Mesendoderm (in vitro differentiated cells): Measurements from ENCODE around the gene MRTFA.

Source experiments
- DNase-seq: peaks from one replicate; pipeline ENCODE4 v3.0.0; 2013
- H2AK5ac ChIP-seq: 2 replicates; pipeline ENCODE4 v1.6.1; 2013; ENCODE audit warnings: low read length, inconsistent platforms
- H2BK120ac ChIP-seq: 2 replicates; pipeline ENCODE4 v1.6.1; 2013; ENCODE audit warnings: low read depth, mild to moderate bottlenecking, low read length, moderate library complexity, mixed read lengths
- H2BK15ac ChIP-seq: replicated peaks from 2 replicates; pipeline ENCODE4 v1.6.1; 2013; ENCODE audit warnings: low read depth, mild to moderate bottlenecking, moderate library complexity
- H2BK5ac ChIP-seq: 2 replicates; pipeline ENCODE4 v1.6.1; 2013; ENCODE audit warnings: low read length, inconsistent platforms
- H3K18ac ChIP-seq: 2 replicates; pipeline ENCODE4 v1.6.1; 2013; ENCODE audit warnings: mild to moderate bottlenecking, low read length, mixed read lengths
- H3K23ac ChIP-seq: one replicate; pipeline ENCODE4 v1.6.1; 2013; ENCODE audit warnings: low read length
- H3K27ac ChIP-seq: 2 replicates; pipeline ENCODE4 v1.5.1; 2013; ENCODE audit warnings: low read depth, mild to moderate bottlenecking, inconsistent platforms, low read length, moderate library complexity
- H3K27me3 ChIP-seq: 2 replicates; pipeline ENCODE4 v1.6.1; 2013; ENCODE audit warnings: low read length, control low read depth, mild to moderate bottlenecking, inconsistent platforms; ENCODE audit not compliant: insufficient read depth, poor library complexity
- H3K36me3 ChIP-seq: 2 replicates; pipeline ENCODE4 v1.6.1; 2013; ENCODE audit warnings: low read length, inconsistent platforms; ENCODE audit not compliant: control insufficient read depth, insufficient read depth
- H3K4ac ChIP-seq: one replicate; pipeline ENCODE4 v1.6.1; 2013; ENCODE audit warnings: low read depth, mild to moderate bottlenecking, low read length, moderate library complexity
- H3K4me1 ChIP-seq: 2 replicates; pipeline ENCODE4 v1.6.1; 2013; ENCODE audit warnings: low read depth, low read length, inconsistent platforms; ENCODE audit not compliant: control insufficient read depth
- H3K4me2 ChIP-seq: 2 replicates; pipeline ENCODE4 v1.6.1; 2013; ENCODE audit warnings: low read length
- H3K4me3 ChIP-seq: 2 replicates; pipeline ENCODE4 v1.5.1; 2013; ENCODE audit warnings: mild to moderate bottlenecking, low read length
- H3K56ac ChIP-seq: one replicate; pipeline ENCODE4 v1.6.1; 2013; ENCODE audit warnings: low read length
- H3K79me1 ChIP-seq: 2 replicates; pipeline ENCODE4 v1.6.1; 2013; ENCODE audit warnings: low read length, inconsistent platforms
- H3K79me2 ChIP-seq: 2 replicates; pipeline ENCODE4 v1.6.1; 2013; ENCODE audit warnings: mild to moderate bottlenecking, low read length; ENCODE audit not compliant: control insufficient read depth, insufficient read depth
- H3K9ac ChIP-seq: 2 replicates; pipeline ENCODE4 v1.6.1; 2013; ENCODE audit warnings: low read length, inconsistent platforms
- H4K5ac ChIP-seq: one replicate; pipeline ENCODE4 v1.6.1; 2013; ENCODE audit warnings: low read length
- H4K8ac ChIP-seq: one replicate; pipeline ENCODE4 v1.6.1; 2013; ENCODE audit warnings: low read depth, mild to moderate bottlenecking, control low read depth, low read length, moderate library complexity
- WGBS: extraction: QIAGEN DNeasy Blood & Tissue Kit; methylation state at CpG from one replicate; pipeline ENCODE4 v1.1.7; 2013; ENCODE audit warnings: low lambda C conversion rate, missing lambda C conversion rate; ENCODE audit not compliant: insufficient coverage; ENCODE audit errors: extremely low coverage; 5-methylcytosine and 5-hydroxymethylcytosine counted together

The MRTFA gene

GRCh38 chr22:40432157-40432556, 204.4 kb downstream of the MRTFA start:
- Histone ChIP-seq H3K18ac (no peak overlapping the region), H3K27ac (no peak overlapping the region), H4K8ac (no peak overlapping the region), H3K4me1 (peaks cover 1% of the 10 kb centered on the region), H2AK5ac (no peak overlapping the region), H3K36me3 (peaks cover 3% of the 10 kb centered on the region), H3K4me3 (no peak overlapping the region), H3K9ac (no peak overlapping the region), H3K56ac (no peak overlapping the region), H3K4ac (no peak overlapping the region), H2BK15ac (no peak overlapping the region), H3K27me3 (no peaks in the 10 kb centered on the region), H2BK5ac (no peak overlapping the region), H2BK120ac (no peak overlapping the region), H3K4me2 (no peak overlapping the region), H4K5ac (no peak overlapping the region), H3K79me2 (no peaks in the 10 kb centered on the region), H3K23ac (no peak overlapping the region), H3K79me1 (peaks cover 2% of the 10 kb centered on the region)
- no CpG with 5 or more reads among the region's 5 CpGs for WGBS
- DNase-seq = no peak

- Histone ChIP-seq H3K27me3 (no peaks in the 10 kb centered on the region), H2BK15ac (no peak overlapping the region), H3K36me3 (peaks cover 3% of the 10 kb centered on the region), H2BK5ac (no peak overlapping the region), H3K18ac (no peak overlapping the region), H3K4ac (no peak overlapping the region), H3K56ac (no peak overlapping the region), H3K4me3 (no peak overlapping the region), H3K9ac (no peak overlapping the region), H3K79me2 (no peaks in the 10 kb centered on the region), H4K8ac (no peak overlapping the region), H2AK5ac (no peak overlapping the region), H2BK120ac (no peak overlapping the region), H3K4me1 (no peaks in the 10 kb centered on the region), H3K4me2 (no peak overlapping the region), H4K5ac (no peak overlapping the region), H3K79me1 (peaks cover under 1% of the 10 kb centered on the region), H3K27ac (no peak overlapping the region), H3K23ac (no peak overlapping the region)
- WGBS = no CpG with 5 or more reads among the region's 4 CpGs
- DNase-seq = no peak
These were observed 205.5 kb downstream of the MRTFA start for GRCh38 chr22:40430991-40431390.

DNA sequence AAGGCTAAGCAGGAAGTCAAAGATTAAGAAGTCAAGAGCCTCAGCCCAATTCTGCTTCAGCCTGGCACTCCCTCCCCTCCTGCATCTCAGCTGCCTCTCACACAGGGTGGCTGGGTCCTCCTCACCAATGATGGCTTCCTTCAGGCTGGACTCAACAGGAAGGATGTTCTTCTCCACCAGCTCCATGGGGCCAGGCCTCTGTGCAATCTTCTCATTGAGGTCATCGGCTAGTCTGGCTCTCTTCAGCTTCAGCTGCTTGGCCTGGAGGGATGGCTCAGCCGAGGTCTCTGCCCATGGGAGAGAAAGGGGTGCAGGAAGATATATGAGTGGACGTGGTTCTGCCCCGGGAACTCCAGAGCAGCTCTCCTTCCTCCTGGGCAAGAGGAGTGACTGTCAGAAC, 207.0 kb downstream of the MRTFA start:
- Histone ChIP-seq H2AK5ac (no peak overlapping the region), H2BK120ac (no peak overlapping the region), H3K23ac (no peak overlapping the region), H3K18ac (no peak overlapping the region), H3K4me2 (no peak overlapping the region), H2BK5ac (no peak overlapping the region), H3K56ac (no peak overlapping the region), H3K79me1 (no peaks in the 10 kb centered on the region), H3K4me1 (no peaks in the 10 kb centered on the region), H4K5ac (no peak overlapping the region), H2BK15ac (no peak overlapping the region), H3K36me3 (peaks cover 3% of the 10 kb centered on the region), H4K8ac (no peak overlapping the region), H3K27ac (no peak overlapping the region), H3K4ac (no peak overlapping the region), H3K4me3 (no peak overlapping the region), H3K27me3 (no peaks in the 10 kb centered on the region), H3K9ac (no peak overlapping the region), H3K79me2 (no peaks in the 10 kb centered on the region)
- no CpG with 5 or more reads among the region's 4 CpGs for WGBS
- no peak for DNase-seq

- H3K79me2 ChIP-seq = no peaks in the 10 kb centered on the region
- no peak overlapping the region for H3K18ac ChIP-seq
- H3K4me1 ChIP-seq = no peaks in the 10 kb centered on the region
- no CpG with 5 or more reads among the region's 4 CpGs for WGBS
- H3K4ac ChIP-seq = no peak overlapping the region
- DNase-seq = no peak
- no peak overlapping the region for H2BK15ac ChIP-seq
- no peak overlapping the region for H3K23ac ChIP-seq
- no peak overlapping the region for H2BK5ac ChIP-seq
- no peak overlapping the region for H2AK5ac ChIP-seq
- no peaks in the 10 kb centered on the region for H3K27me3 ChIP-seq
- no peak overlapping the region for H3K56ac ChIP-seq
- H3K36me3 ChIP-seq = peaks cover 3% of the 10 kb centered on the region
- no peak overlapping the region for H2BK120ac ChIP-seq
- no peak overlapping the region for H3K27ac ChIP-seq
- H3K79me1 ChIP-seq = no peaks in the 10 kb centered on the region
- H4K5ac ChIP-seq = no peak overlapping the region
- no peak overlapping the region for H3K4me2 ChIP-seq
- no peak overlapping the region for H3K9ac ChIP-seq
- no peak overlapping the region for H3K4me3 ChIP-seq
- H4K8ac ChIP-seq = no peak overlapping the region
These were observed 207.7 kb downstream of the MRTFA start for GRCh38 chr22:40428796-40429195.

DNA sequence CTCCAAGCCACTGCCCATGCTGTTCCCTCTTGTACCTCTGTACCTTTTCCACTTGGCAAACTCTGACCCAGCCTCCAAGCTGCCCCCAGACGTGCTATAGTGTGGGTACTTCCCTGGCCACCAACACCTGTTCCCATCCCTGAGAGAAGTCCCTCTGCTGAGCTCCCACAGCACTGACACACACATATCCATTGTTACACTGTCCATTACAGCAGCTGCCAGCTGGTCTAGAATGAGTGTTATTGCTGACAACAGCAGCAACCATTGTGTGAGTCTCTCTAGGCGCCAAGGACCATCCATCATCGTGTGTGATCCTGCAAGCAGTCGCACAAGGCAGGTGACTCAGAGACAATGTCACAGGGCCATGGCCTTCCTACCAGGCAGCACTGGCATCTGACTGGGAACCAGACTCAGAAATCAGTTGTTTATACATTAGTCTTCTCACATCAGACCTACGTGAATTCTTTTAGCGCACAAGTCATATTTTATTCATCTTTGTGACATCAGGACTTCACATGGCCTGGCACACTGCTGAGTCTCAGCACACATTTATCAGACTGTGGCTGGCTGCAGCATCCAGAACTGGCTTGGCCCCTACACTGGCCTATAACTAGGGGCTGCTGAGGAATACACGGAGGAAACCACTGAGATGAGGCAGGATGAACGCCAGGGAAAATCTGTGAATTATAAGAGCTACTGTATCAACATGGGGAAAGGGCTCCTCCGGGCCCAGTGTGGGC, 209.8 kb downstream of the MRTFA start:
- Histone ChIP-seq H2AK5ac (no peak overlapping the region), H4K5ac (no peak overlapping the region), H3K23ac (no peak overlapping the region), H3K4me1 (no peaks in the 10 kb centered on the region), H3K4me2 (no peak overlapping the region), H3K36me3 (peaks cover 3% of the 10 kb centered on the region), H3K79me1 (no peaks in the 10 kb centered on the region), H4K8ac (no peak overlapping the region), H3K4me3 (no peak overlapping the region), H2BK5ac (no peak overlapping the region), H3K4ac (no peak overlapping the region), H3K56ac (no peak overlapping the region), H3K79me2 (no peaks in the 10 kb centered on the region), H2BK15ac (no peak overlapping the region), H2BK120ac (no peak overlapping the region), H3K9ac (no peak overlapping the region), H3K27ac (no peak overlapping the region), H3K18ac (no peak overlapping the region), H3K27me3 (no peaks in the 10 kb centered on the region)
- no CpG with 5 or more reads among the region's 9 CpGs for whole genome bisulfite sequencing
- no peak for DNase-seq

DNA sequence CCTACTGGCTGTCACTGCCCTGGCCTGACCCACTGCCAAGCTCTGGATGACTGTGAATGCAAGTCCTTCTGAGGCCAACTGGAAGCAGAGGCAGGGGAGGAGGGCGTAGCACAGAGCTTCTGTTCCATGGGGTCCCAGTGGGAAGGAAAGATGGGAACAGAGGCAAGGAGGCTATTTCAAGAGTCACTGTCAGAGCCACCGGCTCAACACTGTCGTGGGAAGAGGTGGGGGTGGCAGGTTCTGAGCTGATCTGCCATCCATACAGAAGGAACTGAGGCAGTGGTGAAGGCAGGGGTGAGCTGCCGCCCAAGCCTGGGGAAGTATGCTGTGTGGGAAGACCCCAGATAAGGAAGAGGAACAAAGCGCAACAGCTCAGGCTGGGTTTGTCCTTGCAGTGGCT, 211.4 kb downstream of the MRTFA start:
- H3K9ac ChIP-seq = no peak overlapping the region
- H3K4me3 ChIP-seq = no peak overlapping the region
- no peak overlapping the region for H2AK5ac ChIP-seq
- peaks cover 2% of the 10 kb centered on the region for H3K36me3 ChIP-seq
- H3K27ac ChIP-seq = no peak overlapping the region
- H4K5ac ChIP-seq = no peak overlapping the region
- H2BK120ac ChIP-seq = no peak overlapping the region
- H3K23ac ChIP-seq = no peak overlapping the region
- no peak overlapping the region for H4K8ac ChIP-seq
- no peak for DNase-seq
- no peak overlapping the region for H3K4me2 ChIP-seq
- no CpG with 5 or more reads among the region's 5 CpGs for WGBS
- no peaks in the 10 kb centered on the region for H3K27me3 ChIP-seq
- H2BK15ac ChIP-seq = no peak overlapping the region
- H3K79me2 ChIP-seq = no peaks in the 10 kb centered on the region
- no peak overlapping the region for H3K56ac ChIP-seq
- H3K79me1 ChIP-seq = no peaks in the 10 kb centered on the region
- no peak overlapping the region for H2BK5ac ChIP-seq
- no peak overlapping the region for H3K18ac ChIP-seq
- H3K4ac ChIP-seq = no peak overlapping the region
- H3K4me1 ChIP-seq = no peaks in the 10 kb centered on the region
